KMS-11 (cell line): ENCODE data around the gene SIGLEC1.

Experiments used
- H2AFZ ChIP-seq: fragments of 200-600 bp; sonication (generic); 2 replicates; pipeline ENCODE4 v1.6.1; 2016; ENCODE audit warnings: antibody characterized with exemption, mixed run types, low read depth
- H3K27ac ChIP-seq: fragments of 200-600 bp; sonication (generic); 2 replicates; pipeline ENCODE4 v1.6.1; 2016; ENCODE audit warnings: mild to moderate bottlenecking, mixed run types
- H3K27me3 ChIP-seq: fragments of 200-600 bp; sonication (generic); 2 replicates; pipeline ENCODE4 v1.6.1; 2017; ENCODE audit warnings: mild to moderate bottlenecking, low read depth, mixed run types, moderate library complexity; ENCODE audit not compliant: insufficient read depth
- H3K36me3 ChIP-seq: fragments of 200-600 bp; sonication (generic); 2 replicates; pipeline ENCODE4 v1.6.1; 2017; ENCODE audit warnings: mild to moderate bottlenecking, mixed run types; ENCODE audit not compliant: insufficient read depth
- H3K4me1 ChIP-seq: fragments of 200-600 bp; sonication (generic); 2 replicates; pipeline ENCODE4 v1.6.1; 2016; ENCODE audit warnings: mild to moderate bottlenecking, low read depth, mixed run types; ENCODE audit not compliant: poor library complexity, severe bottlenecking
- H3K4me2 ChIP-seq: fragments of 200-600 bp; sonication (generic); 2 replicates; pipeline ENCODE4 v1.7.0; 2016; ENCODE audit warnings: mild to moderate bottlenecking, mixed run types
- H3K4me3 ChIP-seq: fragments of 200-600 bp; sonication (generic); IDR thresholded peaks from 2 replicates; pipeline ENCODE4 v1.6.1; 2017; ENCODE audit warnings: low read depth, low read length, mixed read lengths; ENCODE audit not compliant: insufficient read depth
- H3K79me2 ChIP-seq: fragments of 200-600 bp; sonication (generic); 2 replicates; pipeline ENCODE4 v1.6.1; 2016; ENCODE audit warnings: low read depth, mixed run types; ENCODE audit not compliant: insufficient read depth
- H3K9ac ChIP-seq: fragments of 200-600 bp; sonication (generic); 2 replicates; pipeline ENCODE4 v1.6.1; 2016; ENCODE audit warnings: mild to moderate bottlenecking, mixed run types
- H4K20me1 ChIP-seq: fragments of 200-600 bp; sonication (generic); 2 replicates; pipeline ENCODE4 v1.6.1; 2016; ENCODE audit warnings: mild to moderate bottlenecking, mixed run types; ENCODE audit not compliant: insufficient read depth
- CTCF ChIP-seq: fragments of 200-600 bp; sonication (generic); conservative IDR thresholded peaks from 2 replicates; pipeline ENCODE4 v1.6.1; 2017; ENCODE audit warnings: low read depth, mild to moderate bottlenecking, antibody characterized with exemption, low read length, moderate library complexity, mixed read lengths

SIGLEC1 gene

GRCh38 chr20:3728354-3728753 lies 16.0 kb upstream of the SIGLEC1 start:
- H3K4me2 ChIP-seq = no peak overlapping the region
- no peaks in the 10 kb centered on the region for H3K27me3 ChIP-seq

GRCh38 chr20:3727401-3728021 lies 15.1 kb upstream of the SIGLEC1 start:
- H3K9ac ChIP-seq = no peak overlapping the region
- H3K27me3 ChIP-seq = no peaks in the 10 kb centered on the region
- H3K36me3 ChIP-seq = no peaks in the 10 kb centered on the region
- H3K4me1 ChIP-seq = no peaks in the 10 kb centered on the region
- no peaks in the 10 kb centered on the region for H4K20me1 ChIP-seq
- no peak overlapping the region for H3K27ac ChIP-seq
- no peak overlapping the region for H3K4me2 ChIP-seq
- no peaks in the 10 kb centered on the region for H3K79me2 ChIP-seq
- no peak for TF ChIP-seq CTCF
- H2AFZ ChIP-seq = no peak overlapping the region
- H3K4me3 ChIP-seq = no peak overlapping the region

More at GRCh38 chr20:3728354-3728753, 16.0 kb upstream of the SIGLEC1 start:
- H3K9ac ChIP-seq = no peak overlapping the region
- H2AFZ ChIP-seq = no peak overlapping the region
- H3K4me3 ChIP-seq = no peak overlapping the region
- H3K4me1 ChIP-seq = no peaks in the 10 kb centered on the region
- H3K27ac ChIP-seq = no peak overlapping the region
- H3K36me3 ChIP-seq = no peaks in the 10 kb centered on the region
- no peaks in the 10 kb centered on the region for H3K79me2 ChIP-seq
- TF ChIP-seq CTCF = no peak
- H4K20me1 ChIP-seq = no peaks in the 10 kb centered on the region

GRCh38 chr20:3724356-3724755 lies 12.0 kb upstream of the SIGLEC1 start:
- H3K79me2 ChIP-seq = no peaks in the 10 kb centered on the region
- no peaks in the 10 kb centered on the region for H3K27me3 ChIP-seq
- H3K27ac ChIP-seq = no peak overlapping the region
- no peak overlapping the region for H3K4me3 ChIP-seq
- H3K4me2 ChIP-seq = no peak overlapping the region
- no peak overlapping the region for H2AFZ ChIP-seq
- no peak overlapping the region for H3K9ac ChIP-seq
- H3K4me1 ChIP-seq = peaks cover 7% of the 10 kb centered on the region
- no peaks in the 10 kb centered on the region for H4K20me1 ChIP-seq
- no peaks in the 10 kb centered on the region for H3K36me3 ChIP-seq
- no peak for TF ChIP-seq CTCF

- peaks cover 7% of the 10 kb centered on the region for H3K4me1 ChIP-seq
- no peaks in the 10 kb centered on the region for H3K79me2 ChIP-seq
- H3K4me3 ChIP-seq = no peak overlapping the region
- H4K20me1 ChIP-seq = no peaks in the 10 kb centered on the region
- no peaks in the 10 kb centered on the region for H3K36me3 ChIP-seq
- no peak overlapping the region for H3K9ac ChIP-seq
- H2AFZ ChIP-seq = no peak overlapping the region
- no peak overlapping the region for H3K4me2 ChIP-seq
- TF ChIP-seq CTCF = no peak
- H3K27me3 ChIP-seq = no peaks in the 10 kb centered on the region
- no peak overlapping the region for H3K27ac ChIP-seq
Measured at GRCh38 chr20:3723284-3723683, 10.9 kb upstream of the SIGLEC1 start.
